ENCODE measurements around the gene BLZF1.
"Not testable (repeated sequence)": the region's sequence is repeated elsewhere in the genome, so short reads cannot be mapped to it uniquely, and the experiment has no call there.

Gene BLZF1

GRCh38 chr1:169367686-169368405 is at the start of gene BLZF1, which contains the start of gene NME7:
BLZF1 (plus strand) TSS chr1:169368195; CDS start chr1:169369523, 1,328 bp downstream.
NME7 (minus strand) TSS chr1:169367797; CDS start chr1:169367710, 87 bp downstream.
- peak within 1 kb of the TSS; percentile 89 for H3K4me3 ChIP-seq (ENCODE audit: low read length)
- no peak for TF ChIP-seq ZNF274 (IDR thresholded peaks at IDR 0.05; ENCODE audit: low read depth, low read length)

GRCh38 chr1:169318536-169319244 is 49.3 kb upstream of the BLZF1 start:
- TF ChIP-seq ZNF274 (IDR thresholded peaks at IDR 0.05; ENCODE audit: low read depth, low read length), result no peak

GRCh38 chr1:169321539-169321938 is 46.5 kb upstream of the BLZF1 start:
- H3K4me3 ChIP-seq (ENCODE audit: low read length), result no peak overlapping the region
- no peak for TF ChIP-seq ZNF274 (IDR thresholded peaks at IDR 0.05; ENCODE audit: low read depth, low read length)

More at GRCh38 chr1:169318536-169319244, 49.3 kb upstream of the BLZF1 start:
- H3K4me3 ChIP-seq (ENCODE audit: low read length), result no peak overlapping the region

- H3K4me3 ChIP-seq (ENCODE audit: low read length), result no peak overlapping the region
- TF ChIP-seq ZNF274 (IDR thresholded peaks at IDR 0.05; ENCODE audit: low read depth, low read length), result no peak
Observed at GRCh38 chr1:169322138-169322537, 45.9 kb upstream of the BLZF1 start.

GRCh38 chr1:169325117-169325516 is 42.9 kb upstream of the BLZF1 start:
- TF ChIP-seq ZNF274 (IDR thresholded peaks at IDR 0.05; ENCODE audit: low read depth, low read length), result no peak
- no peak overlapping the region for H3K4me3 ChIP-seq (ENCODE audit: low read length)

- no peak for TF ChIP-seq ZNF274 (IDR thresholded peaks at IDR 0.05; ENCODE audit: low read depth, low read length)
- peak overlapping the region; percentile 36; the same call in 1 of the 2 replicates for H3K4me3 ChIP-seq (ENCODE audit: low read length)
Observed at GRCh38 chr1:169326261-169326955, 41.6 kb upstream of the BLZF1 start.

- TF ChIP-seq ZNF274 (IDR thresholded peaks at IDR 0.05; ENCODE audit: low read depth, low read length), result no peak
- no peak overlapping the region for H3K4me3 ChIP-seq (ENCODE audit: low read length)
Observed at GRCh38 chr1:169326956-169327268, 41.1 kb upstream of the BLZF1 start.

- H3K4me3 ChIP-seq (ENCODE audit: low read length), result no peak overlapping the region
- TF ChIP-seq ZNF274 (IDR thresholded peaks at IDR 0.05; ENCODE audit: low read depth, low read length), result no peak
Observed at GRCh38 chr1:169327875-169328274, 40.1 kb upstream of the BLZF1 start.

GRCh38 chr1:169329383-169329782 is 38.6 kb upstream of the BLZF1 start:
- H3K4me3 ChIP-seq (ENCODE audit: low read length), result no peak overlapping the region
- no peak for TF ChIP-seq ZNF274 (IDR thresholded peaks at IDR 0.05; ENCODE audit: low read depth, low read length)

GRCh38 chr1:169330927-169331326 is 37.1 kb upstream of the BLZF1 start:
- no peak for TF ChIP-seq ZNF274 (IDR thresholded peaks at IDR 0.05; ENCODE audit: low read depth, low read length)

GRCh38 chr1:169334727-169335126 is 33.3 kb upstream of the BLZF1 start:
- H3K4me3 ChIP-seq (ENCODE audit: low read length), result not testable (repeated sequence)

More at GRCh38 chr1:169330927-169331326, 37.1 kb upstream of the BLZF1 start:
- H3K4me3 ChIP-seq (ENCODE audit: low read length), result no peak overlapping the region

GRCh38 chr1:169336947-169337715 is 30.9 kb upstream of the BLZF1 start:
- H3K4me3 ChIP-seq (ENCODE audit: low read length), result not testable (repeated sequence)

- no peak overlapping the region for H3K4me3 ChIP-seq (ENCODE audit: low read length)
- no peak for TF ChIP-seq ZNF274 (IDR thresholded peaks at IDR 0.05; ENCODE audit: low read depth, low read length)
Observed at GRCh38 chr1:169338617-169339016, 29.4 kb upstream of the BLZF1 start.

- H3K4me3 ChIP-seq (ENCODE audit: low read length), result no peak overlapping the region
- TF ChIP-seq ZNF274 (IDR thresholded peaks at IDR 0.05; ENCODE audit: low read depth, low read length), result no peak
Observed at GRCh38 chr1:169339773-169340172, 28.2 kb upstream of the BLZF1 start.

Data from GM08714 (cell line).